CD4-positive, alpha-beta T cell (primary cell): ENCODE measurements around the gene CMC1. TPM values are rescaled to one million over a fixed set of nuclear protein-coding genes. Genes with fewer than 3 reads are reported as not detected.

ENCODE experiments used
- ATAC-seq: fragments of 200-7000 bp; cut with Tn5 transposase; one replicate; pipeline ENCODE4 v1.10.0; 2022; ENCODE audit warnings: mild to moderate bottlenecking; ENCODE audit not compliant: poor library complexity
- CTCF ChIA-PET: fragments of 350-600 bp; sonication (Branson Sonifier 250); formaldehyde crosslinking; loops from one replicate; lab custom pipeline; 2021; ENCODE audit warnings: antibody characterized with exemption, inconsistent platforms; lab: Charles Lee
- POLR2A ChIA-PET: fragments of 350-600 bp; sonication (Branson Sonifier 250); formaldehyde crosslinking; loops from one replicate; lab custom pipeline; 2021; ENCODE audit warnings: antibody characterized with exemption, inconsistent platforms; lab: Charles Lee
- DNase-seq, 14 experiments: peaks; one replicate each; pipeline ENCODE4 v3.0.0-alpha.2; 2013 to 2020; ENCODE audit warnings: mixed read lengths in 2 of 14
- H3K27ac ChIP-seq, 2 donors: one replicate each; pipeline versions ENCODE4 v1.5.1 to v1.7.0; 2013; ENCODE audit warnings: low read length in 2 of 2, low read depth in 1 of 2, mild to moderate bottlenecking in 1 of 2
- H3K27me3 ChIP-seq, 2 experiments: 1 replicate in 1 of 2; 2 replicates in 1 of 2; pipeline versions ENCODE4 v1.6.1 to v1.7.0; 2013; ENCODE audit warnings: low read length in 2 of 2, control low read depth in 1 of 2, mild to moderate bottlenecking in 1 of 2, moderate library complexity in 1 of 2; ENCODE audit not compliant: insufficient read depth in 2 of 2, control insufficient read depth in 1 of 2
- H3K36me3 ChIP-seq: one replicate; pipeline ENCODE4 v1.6.1; 2013; ENCODE audit warnings: low read length, control low read depth; ENCODE audit not compliant: insufficient read depth
- H3K4me1 ChIP-seq: one replicate; pipeline ENCODE4 v1.6.1; 2013; ENCODE audit warnings: low read length, control low read depth; ENCODE audit not compliant: insufficient read depth
- H3K4me3 ChIP-seq: one replicate; pipeline ENCODE4 v1.5.1; 2013; ENCODE audit warnings: mild to moderate bottlenecking, low read length, moderate library complexity
- H3K9me3 ChIP-seq, 2 experiments: 1 replicate in 1 of 2; 2 replicates in 1 of 2; pipeline versions ENCODE4 v1.6.1 to v1.7.0; 2013; ENCODE audit warnings: low read length in 2 of 2, mild to moderate bottlenecking in 2 of 2, control low read depth in 1 of 2, moderate library complexity in 1 of 2; ENCODE audit not compliant: control insufficient read depth in 1 of 2, insufficient read depth in 1 of 2
- H3K27ac Mint-ChIP-seq: one replicate; pipeline ENCODE4 v1.8.0; 2020; ENCODE audit warnings: mixed read lengths
- H3K27me3 Mint-ChIP-seq: one replicate; pipeline ENCODE4 v1.8.0; 2021; ENCODE audit warnings: mixed read lengths
- H3K36me3 Mint-ChIP-seq: one replicate; pipeline ENCODE4 v1.8.0; 2021; ENCODE audit warnings: low read depth, mixed read lengths
- H3K4me1 Mint-ChIP-seq: one replicate; pipeline ENCODE4 v1.8.0; 2021; ENCODE audit warnings: low read depth, mixed read lengths
- H3K4me3 Mint-ChIP-seq: one replicate; pipeline ENCODE4 v1.8.0; 2020; ENCODE audit warnings: mild to moderate bottlenecking, mixed read lengths
- H3K9me3 Mint-ChIP-seq: one replicate; pipeline ENCODE4 v1.8.0; 2020; ENCODE audit warnings: mixed read lengths
- intact Hi-C, 2 experiments: fragments of 100-400 bp; cut with DNase I in 1 of 2; cut with micrococcal nuclease in 1 of 2; formaldehyde crosslinking; loops; one replicate each; pipeline versions ENCODE4 v1.15.1 to v1.9.0; 2023 to 2025; cut with DNase I, micrococcal nuclease
- total RNA-seq, 174 experiments: library from RNA in 2 of 174; stranded (reverse) in 2 of 174; gene quantifications; one replicate each; pipeline ENCODE4 v1.2.3 and lab custom pipeline; 2021 to 2026
- TF ChIP-seq, protein P1 (sequence below): fragments of 200-600 bp; IDR thresholded peaks from one replicate; pipeline ENCODE4 v1.8.0; 2022; ENCODE audit warnings: antibody characterized with exemption, mild to moderate bottlenecking

Gene CMC1
- total RNA-seq, 2 experiments from 2014 or later, result 5.0 to 6.6 TPM

DNA sequence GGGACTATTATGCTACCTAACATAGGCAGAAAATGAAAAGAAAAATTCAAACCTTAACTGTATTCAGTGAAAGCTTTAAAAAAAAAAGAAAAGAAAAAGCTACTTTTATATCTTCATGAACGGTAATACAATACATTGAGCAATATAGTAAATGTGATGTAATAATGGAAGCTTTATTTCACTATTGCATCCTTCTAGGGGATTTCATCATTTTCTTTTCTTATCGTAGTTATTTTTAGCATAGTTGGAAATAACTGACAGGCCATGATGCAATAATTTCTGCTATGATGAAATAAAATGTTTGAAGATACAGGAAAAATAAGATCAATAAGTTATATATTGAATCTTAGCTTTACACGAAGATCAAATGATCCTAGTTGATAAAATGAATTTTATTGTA lies 66.8 kb downstream of the CMC1 start:
- DNase-seq (no peak), ATAC-seq (no peak)
- no peaks in the 10 kb centered on the region for H3K27me3 Mint-ChIP-seq
- peaks cover 6% of the 10 kb centered on the region for H3K36me3 Mint-ChIP-seq
- CTCF ChIA-PET, result interaction anchor here (0.6 kb wide), 1 partner anchor 596 kb away, joined by 3 read pairs; no protein-coding TSS in a partner anchor
- H3K9me3 Mint-ChIP-seq, result no peaks in the 10 kb centered on the region
- H3K4me1 ChIP-seq, result no peaks in the 10 kb centered on the region
- intact Hi-C loops, result no loop called here
- no peak overlapping the region for H3K27ac Mint-ChIP-seq
- TF ChIP-seq, protein P1, sequence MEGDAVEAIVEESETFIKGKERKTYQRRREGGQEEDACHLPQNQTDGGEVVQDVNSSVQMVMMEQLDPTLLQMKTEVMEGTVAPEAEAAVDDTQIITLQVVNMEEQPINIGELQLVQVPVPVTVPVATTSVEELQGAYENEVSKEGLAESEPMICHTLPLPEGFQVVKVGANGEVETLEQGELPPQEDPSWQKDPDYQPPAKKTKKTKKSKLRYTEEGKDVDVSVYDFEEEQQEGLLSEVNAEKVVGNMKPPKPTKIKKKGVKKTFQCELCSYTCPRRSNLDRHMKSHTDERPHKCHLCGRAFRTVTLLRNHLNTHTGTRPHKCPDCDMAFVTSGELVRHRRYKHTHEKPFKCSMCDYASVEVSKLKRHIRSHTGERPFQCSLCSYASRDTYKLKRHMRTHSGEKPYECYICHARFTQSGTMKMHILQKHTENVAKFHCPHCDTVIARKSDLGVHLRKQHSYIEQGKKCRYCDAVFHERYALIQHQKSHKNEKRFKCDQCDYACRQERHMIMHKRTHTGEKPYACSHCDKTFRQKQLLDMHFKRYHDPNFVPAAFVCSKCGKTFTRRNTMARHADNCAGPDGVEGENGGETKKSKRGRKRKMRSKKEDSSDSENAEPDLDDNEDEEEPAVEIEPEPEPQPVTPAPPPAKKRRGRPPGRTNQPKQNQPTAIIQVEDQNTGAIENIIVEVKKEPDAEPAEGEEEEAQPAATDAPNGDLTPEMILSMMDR, result no peak
- no peak overlapping the region for H3K27ac ChIP-seq
- no peak overlapping the region for H3K4me3 ChIP-seq
- POLR2A ChIA-PET, result no interaction called here
- H3K27me3 ChIP-seq, result no peaks in the 10 kb centered on the region
- no peaks in the 10 kb centered on the region for H3K36me3 ChIP-seq
- no peaks in the 10 kb centered on the region for H3K4me1 Mint-ChIP-seq
- no peak overlapping the region for H3K4me3 Mint-ChIP-seq
- H3K9me3 ChIP-seq, result no peaks in the 10 kb centered on the region

DNA sequence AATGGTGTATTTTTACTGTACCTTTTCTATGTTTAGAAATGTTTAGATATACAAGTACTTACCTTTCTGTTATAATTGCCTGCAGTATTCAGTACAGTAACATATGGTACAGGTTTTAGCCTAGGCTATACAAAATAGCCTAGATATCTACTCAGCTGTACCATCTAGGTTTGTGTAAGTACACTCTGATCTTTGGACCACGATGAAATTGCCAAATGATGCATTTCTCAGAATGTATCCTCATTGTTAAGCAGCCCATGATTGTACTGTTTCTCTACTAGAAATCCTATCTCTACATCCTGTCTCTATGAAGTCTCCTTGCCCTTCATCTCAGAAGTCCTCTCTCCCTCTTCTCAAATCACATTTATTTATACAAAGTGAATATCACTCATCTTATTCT lies 74.3 kb downstream of the CMC1 start:
- H3K4me1 ChIP-seq, result no peaks in the 10 kb centered on the region
- TF ChIP-seq, protein P1, result no peak
- H3K4me3 ChIP-seq, result no peak overlapping the region
- CTCF ChIA-PET, result no interaction called here
- no peaks in the 10 kb centered on the region for H3K27me3 Mint-ChIP-seq
- peaks cover 7% of the 10 kb centered on the region for H3K36me3 ChIP-seq
- intact Hi-C loops, result no loop called here
- H3K4me3 Mint-ChIP-seq, result no peak overlapping the region
- H3K27ac ChIP-seq, result no peak overlapping the region
- ATAC-seq (no peak), DNase-seq (no peak)
- H3K4me1 Mint-ChIP-seq, result peaks cover under 1% of the 10 kb centered on the region
- H3K9me3 Mint-ChIP-seq, result no peaks in the 10 kb centered on the region
- POLR2A ChIA-PET, result no interaction called here
- no peak overlapping the region for H3K27ac Mint-ChIP-seq
- H3K27me3 ChIP-seq, result no peaks in the 10 kb centered on the region
- no peaks in the 10 kb centered on the region for H3K9me3 ChIP-seq
- peaks cover 19% of the 10 kb centered on the region for H3K36me3 Mint-ChIP-seq

DNA sequence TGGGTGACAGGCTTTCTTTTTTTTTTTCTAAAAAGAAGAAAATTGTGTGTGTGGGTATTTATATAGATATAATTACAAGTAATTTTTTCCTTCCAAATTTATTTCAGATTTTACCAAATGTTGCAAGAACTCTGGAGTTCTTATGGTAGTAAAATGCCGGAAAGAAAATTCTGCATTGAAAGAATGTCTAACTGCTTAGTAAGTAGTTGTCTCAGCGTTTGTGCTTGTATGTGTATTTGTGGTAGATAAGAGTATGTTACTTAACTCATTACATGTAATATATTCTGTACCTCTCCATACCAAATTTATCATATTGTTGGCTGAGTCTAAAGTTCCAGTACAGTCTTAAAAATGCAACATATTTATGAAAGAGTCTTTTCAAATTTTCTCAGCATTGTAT lies 74.8 kb downstream of the CMC1 start:
- no peak for ATAC-seq
- no peak overlapping the region for H3K4me3 Mint-ChIP-seq

More for the DNA sequence above, 74.8 kb downstream of the CMC1 start:
- TF ChIP-seq, protein P1, result no peak
- H3K27me3 ChIP-seq, result no peaks in the 10 kb centered on the region
- H3K4me1 ChIP-seq, result no peaks in the 10 kb centered on the region
- ChIA-PET CTCF (no interaction called here), POLR2A (no interaction called here)
- H3K27ac ChIP-seq, result no peak overlapping the region
- Mint-ChIP-seq H3K27ac (no peak overlapping the region), H3K36me3 (peaks cover 24% of the 10 kb centered on the region), H3K27me3 (no peaks in the 10 kb centered on the region), H3K4me1 (peaks cover 5% of the 10 kb centered on the region), H3K9me3 (no peaks in the 10 kb centered on the region)
- H3K9me3 ChIP-seq, result no peaks in the 10 kb centered on the region
- H3K36me3 ChIP-seq, result peaks cover 7% of the 10 kb centered on the region
- intact Hi-C loops, result no loop called here
- H3K4me3 ChIP-seq, result no peak overlapping the region
- no peak for DNase-seq
